ENCODE results near the gene KRTAP2-2.
"Not testable (repeated sequence)": the region's sequence is repeated elsewhere in the genome, so short reads cannot be mapped to it uniquely, and the experiment has no call there.

DNA sequence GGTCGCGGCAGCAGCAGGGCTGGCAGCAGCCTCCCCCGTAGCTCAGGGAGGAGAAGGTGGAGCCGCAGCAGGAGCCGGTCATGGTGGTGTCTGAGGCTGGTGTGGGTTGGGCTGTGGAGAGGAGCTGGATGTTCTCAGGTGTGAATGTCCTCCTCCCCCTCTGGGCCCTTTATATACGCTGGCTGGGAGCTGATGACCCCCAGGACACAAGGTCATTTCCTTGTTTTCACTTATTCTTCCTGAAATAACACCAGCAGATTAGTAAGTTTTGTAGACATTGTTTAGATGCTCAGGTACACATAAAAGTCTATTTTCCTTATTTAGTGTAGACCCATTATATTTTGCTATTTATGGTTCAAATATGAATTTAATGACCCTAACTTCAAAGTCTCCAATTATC is at the start of gene KRTAP2-2:
- not testable (repeated sequence) for TF ChIP-seq RNF2 (IDR thresholded peaks at IDR 0.05; ENCODE audit: borderline replicate concordance, low read depth, low read length, missing control alignments, poor library complexity, severe bottlenecking); ATF3 (IDR thresholded peaks at IDR 0.05; ENCODE audit: insufficient read depth, low read depth, low read length); TAF1 (IDR thresholded peaks at IDR 0.05; ENCODE audit: low read depth, low read length); CHD2 (IDR thresholded peaks at IDR 0.05; ENCODE audit: low read length); NRF1 (IDR thresholded peaks at IDR 0.05; ENCODE audit: low read depth, low read length); USF2 (IDR thresholded peaks at IDR 0.05; ENCODE audit: low read length); BRCA1 (IDR thresholded peaks at IDR 0.05; ENCODE audit: low read depth, low read length); EZH2 (IDR thresholded peaks at IDR 0.05; ENCODE audit: low read depth, low read length, severe bottlenecking); MAFK (IDR thresholded peaks at IDR 0.05; ENCODE audit: low read depth, low read length)
- TF ChIP-seq, protein P1, sequence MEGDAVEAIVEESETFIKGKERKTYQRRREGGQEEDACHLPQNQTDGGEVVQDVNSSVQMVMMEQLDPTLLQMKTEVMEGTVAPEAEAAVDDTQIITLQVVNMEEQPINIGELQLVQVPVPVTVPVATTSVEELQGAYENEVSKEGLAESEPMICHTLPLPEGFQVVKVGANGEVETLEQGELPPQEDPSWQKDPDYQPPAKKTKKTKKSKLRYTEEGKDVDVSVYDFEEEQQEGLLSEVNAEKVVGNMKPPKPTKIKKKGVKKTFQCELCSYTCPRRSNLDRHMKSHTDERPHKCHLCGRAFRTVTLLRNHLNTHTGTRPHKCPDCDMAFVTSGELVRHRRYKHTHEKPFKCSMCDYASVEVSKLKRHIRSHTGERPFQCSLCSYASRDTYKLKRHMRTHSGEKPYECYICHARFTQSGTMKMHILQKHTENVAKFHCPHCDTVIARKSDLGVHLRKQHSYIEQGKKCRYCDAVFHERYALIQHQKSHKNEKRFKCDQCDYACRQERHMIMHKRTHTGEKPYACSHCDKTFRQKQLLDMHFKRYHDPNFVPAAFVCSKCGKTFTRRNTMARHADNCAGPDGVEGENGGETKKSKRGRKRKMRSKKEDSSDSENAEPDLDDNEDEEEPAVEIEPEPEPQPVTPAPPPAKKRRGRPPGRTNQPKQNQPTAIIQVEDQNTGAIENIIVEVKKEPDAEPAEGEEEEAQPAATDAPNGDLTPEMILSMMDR (IDR thresholded peaks at IDR 0.05; ENCODE audit: control extremely low read depth in 1 of 3, insufficient read depth in 1 of 3, low read depth in 1 of 3, low read length in 3 of 3) = not testable (repeated sequence)
- TF ChIP-seq, protein P2, sequence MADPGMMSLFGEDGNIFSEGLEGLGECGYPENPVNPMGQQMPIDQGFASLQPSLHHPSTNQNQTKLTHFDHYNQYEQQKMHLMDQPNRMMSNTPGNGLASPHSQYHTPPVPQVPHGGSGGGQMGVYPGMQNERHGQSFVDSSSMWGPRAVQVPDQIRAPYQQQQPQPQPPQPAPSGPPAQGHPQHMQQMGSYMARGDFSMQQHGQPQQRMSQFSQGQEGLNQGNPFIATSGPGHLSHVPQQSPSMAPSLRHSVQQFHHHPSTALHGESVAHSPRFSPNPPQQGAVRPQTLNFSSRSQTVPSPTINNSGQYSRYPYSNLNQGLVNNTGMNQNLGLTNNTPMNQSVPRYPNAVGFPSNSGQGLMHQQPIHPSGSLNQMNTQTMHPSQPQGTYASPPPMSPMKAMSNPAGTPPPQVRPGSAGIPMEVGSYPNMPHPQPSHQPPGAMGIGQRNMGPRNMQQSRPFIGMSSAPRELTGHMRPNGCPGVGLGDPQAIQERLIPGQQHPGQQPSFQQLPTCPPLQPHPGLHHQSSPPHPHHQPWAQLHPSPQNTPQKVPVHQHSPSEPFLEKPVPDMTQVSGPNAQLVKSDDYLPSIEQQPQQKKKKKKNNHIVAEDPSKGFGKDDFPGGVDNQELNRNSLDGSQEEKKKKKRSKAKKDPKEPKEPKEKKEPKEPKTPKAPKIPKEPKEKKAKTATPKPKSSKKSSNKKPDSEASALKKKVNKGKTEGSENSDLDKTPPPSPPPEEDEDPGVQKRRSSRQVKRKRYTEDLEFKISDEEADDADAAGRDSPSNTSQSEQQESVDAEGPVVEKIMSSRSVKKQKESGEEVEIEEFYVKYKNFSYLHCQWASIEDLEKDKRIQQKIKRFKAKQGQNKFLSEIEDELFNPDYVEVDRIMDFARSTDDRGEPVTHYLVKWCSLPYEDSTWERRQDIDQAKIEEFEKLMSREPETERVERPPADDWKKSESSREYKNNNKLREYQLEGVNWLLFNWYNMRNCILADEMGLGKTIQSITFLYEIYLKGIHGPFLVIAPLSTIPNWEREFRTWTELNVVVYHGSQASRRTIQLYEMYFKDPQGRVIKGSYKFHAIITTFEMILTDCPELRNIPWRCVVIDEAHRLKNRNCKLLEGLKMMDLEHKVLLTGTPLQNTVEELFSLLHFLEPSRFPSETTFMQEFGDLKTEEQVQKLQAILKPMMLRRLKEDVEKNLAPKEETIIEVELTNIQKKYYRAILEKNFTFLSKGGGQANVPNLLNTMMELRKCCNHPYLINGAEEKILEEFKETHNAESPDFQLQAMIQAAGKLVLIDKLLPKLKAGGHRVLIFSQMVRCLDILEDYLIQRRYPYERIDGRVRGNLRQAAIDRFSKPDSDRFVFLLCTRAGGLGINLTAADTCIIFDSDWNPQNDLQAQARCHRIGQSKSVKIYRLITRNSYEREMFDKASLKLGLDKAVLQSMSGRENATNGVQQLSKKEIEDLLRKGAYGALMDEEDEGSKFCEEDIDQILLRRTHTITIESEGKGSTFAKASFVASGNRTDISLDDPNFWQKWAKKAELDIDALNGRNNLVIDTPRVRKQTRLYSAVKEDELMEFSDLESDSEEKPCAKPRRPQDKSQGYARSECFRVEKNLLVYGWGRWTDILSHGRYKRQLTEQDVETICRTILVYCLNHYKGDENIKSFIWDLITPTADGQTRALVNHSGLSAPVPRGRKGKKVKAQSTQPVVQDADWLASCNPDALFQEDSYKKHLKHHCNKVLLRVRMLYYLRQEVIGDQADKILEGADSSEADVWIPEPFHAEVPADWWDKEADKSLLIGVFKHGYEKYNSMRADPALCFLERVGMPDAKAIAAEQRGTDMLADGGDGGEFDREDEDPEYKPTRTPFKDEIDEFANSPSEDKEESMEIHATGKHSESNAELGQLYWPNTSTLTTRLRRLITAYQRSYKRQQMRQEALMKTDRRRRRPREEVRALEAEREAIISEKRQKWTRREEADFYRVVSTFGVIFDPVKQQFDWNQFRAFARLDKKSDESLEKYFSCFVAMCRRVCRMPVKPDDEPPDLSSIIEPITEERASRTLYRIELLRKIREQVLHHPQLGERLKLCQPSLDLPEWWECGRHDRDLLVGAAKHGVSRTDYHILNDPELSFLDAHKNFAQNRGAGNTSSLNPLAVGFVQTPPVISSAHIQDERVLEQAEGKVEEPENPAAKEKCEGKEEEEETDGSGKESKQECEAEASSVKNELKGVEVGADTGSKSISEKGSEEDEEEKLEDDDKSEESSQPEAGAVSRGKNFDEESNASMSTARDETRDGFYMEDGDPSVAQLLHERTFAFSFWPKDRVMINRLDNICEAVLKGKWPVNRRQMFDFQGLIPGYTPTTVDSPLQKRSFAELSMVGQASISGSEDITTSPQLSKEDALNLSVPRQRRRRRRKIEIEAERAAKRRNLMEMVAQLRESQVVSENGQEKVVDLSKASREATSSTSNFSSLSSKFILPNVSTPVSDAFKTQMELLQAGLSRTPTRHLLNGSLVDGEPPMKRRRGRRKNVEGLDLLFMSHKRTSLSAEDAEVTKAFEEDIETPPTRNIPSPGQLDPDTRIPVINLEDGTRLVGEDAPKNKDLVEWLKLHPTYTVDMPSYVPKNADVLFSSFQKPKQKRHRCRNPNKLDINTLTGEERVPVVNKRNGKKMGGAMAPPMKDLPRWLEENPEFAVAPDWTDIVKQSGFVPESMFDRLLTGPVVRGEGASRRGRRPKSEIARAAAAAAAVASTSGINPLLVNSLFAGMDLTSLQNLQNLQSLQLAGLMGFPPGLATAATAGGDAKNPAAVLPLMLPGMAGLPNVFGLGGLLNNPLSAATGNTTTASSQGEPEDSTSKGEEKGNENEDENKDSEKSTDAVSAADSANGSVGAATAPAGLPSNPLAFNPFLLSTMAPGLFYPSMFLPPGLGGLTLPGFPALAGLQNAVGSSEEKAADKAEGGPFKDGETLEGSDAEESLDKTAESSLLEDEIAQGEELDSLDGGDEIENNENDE (IDR thresholded peaks at IDR 0.05; ENCODE audit: insufficient replicate concordance, low read length) = not testable (repeated sequence)

All from H1 (cell line).